GM12878 (cell line): ENCODE measurements around the gene VIPR2. TPM values are rescaled to one million over a fixed set of nuclear protein-coding genes. Genes with fewer than 3 reads are reported as not detected.

Source experiments
- ATAC-seq: fragments of 200-7000 bp; cut with Tn5 transposase; 3 replicates; pipeline ENCODE4 v1.9.1; 2020; ENCODE audit warnings: mild to moderate bottlenecking, moderate library complexity
- BruUV-seq: library from RNA; stranded (reverse); fragments of 400-500 nt; replicated peaks from 2 replicates; lab custom pipeline; 2021; lab: Mats Ljungman, UMichigan
- CTCF ChIA-PET: fragments of 300-600 bp; sonication (Branson Sonifier 250); formaldehyde crosslinking; extraction: SDS; loops from one replicate; lab custom pipeline; 2021; ENCODE audit warnings: inconsistent platforms; lab: Yijun Ruan, JAX
- POLR2A ChIA-PET: fragments of 350-600 bp; formaldehyde crosslinking; extraction: SDS; loops from one replicate; lab custom pipeline; 2021; ENCODE audit warnings: inconsistent platforms; lab: Charles Lee
- RAD21 ChIA-PET: fragments of 300-600 bp; sonication (Branson Sonifier 250); formaldehyde crosslinking; loops from one replicate; lab custom pipeline; 2023; ENCODE audit warnings: antibody characterized with exemption; ENCODE audit not compliant: unreplicated experiment; lab: Charles Lee
- SMC1A ChIA-PET: fragments of 300-600 bp; sonication (Branson Sonifier 250); formaldehyde crosslinking; loops from one replicate; lab custom pipeline; 2023; ENCODE audit not compliant: unreplicated experiment, uncharacterized antibody; lab: Charles Lee
- DNase-seq: peaks from one replicate; pipeline ENCODE4 v3.0.0-alpha.2; 2011; ENCODE audit warnings: low read depth, low spot score
- FAIRE-seq: peaks from 3 replicates; lab custom pipeline; 2011; peaks lifted over from hg19 to GRCh38; lab: Jason Lieb, UNC
- H2AFZ ChIP-seq: 2 replicates; pipeline ENCODE4 v1.6.0; 2011; ENCODE audit warnings: low read depth, low read length, control low read depth; ENCODE audit not compliant: control insufficient read depth
- H3K27ac ChIP-seq: 2 replicates; pipeline ENCODE4 v1.5.1; 2011; ENCODE audit warnings: control low read depth; ENCODE audit not compliant: control insufficient read depth, insufficient read depth
- H3K27me3 ChIP-seq, 2 experiments: replicated peaks in 1 of 2; 2 replicates each; pipeline versions ENCODE4 v1.6.0 to v1.6.1; 2011; ENCODE audit warnings: low read length in 1 of 2; ENCODE audit not compliant: control insufficient read depth in 2 of 2, insufficient read depth in 2 of 2
- H3K36me3 ChIP-seq, 2 experiments: 2 replicates each; pipeline ENCODE4 v1.5.1; 2011; ENCODE audit warnings: low read length in 1 of 2; ENCODE audit not compliant: control insufficient read depth in 2 of 2, insufficient read depth in 2 of 2
- H3K4me1 ChIP-seq: 2 replicates; pipeline ENCODE4 v1.6.1; 2011; ENCODE audit warnings: mild to moderate bottlenecking, low read length, moderate library complexity, mixed read lengths; ENCODE audit not compliant: control insufficient read depth, insufficient read depth
- H3K4me2 ChIP-seq: 2 replicates; pipeline ENCODE4 v1.6.0; 2011; ENCODE audit warnings: control low read depth; ENCODE audit not compliant: control insufficient read depth, insufficient read depth
- H3K4me3 ChIP-seq: fragments of 200-600 bp; sonication (generic); 2 replicates; pipeline ENCODE4 v1.5.1; 2016
- H3K79me2 ChIP-seq: 2 replicates; pipeline ENCODE4 v1.6.0; 2011; ENCODE audit warnings: low read length; ENCODE audit not compliant: control insufficient read depth, insufficient read depth
- H3K9ac ChIP-seq: 2 replicates; pipeline ENCODE4 v1.8.0; 2011; ENCODE audit warnings: low read length, control low read depth, mixed read lengths; ENCODE audit not compliant: control insufficient read depth, insufficient read depth
- H3K9me3 ChIP-seq: replicated peaks from 3 replicates; pipeline ENCODE4 v1.5.1; 2011; ENCODE audit warnings: mild to moderate bottlenecking, low read length; ENCODE audit not compliant: control insufficient read depth, insufficient read depth
- H4K20me1 ChIP-seq: 2 replicates; pipeline ENCODE4 v1.6.0; 2011; ENCODE audit not compliant: control insufficient read depth, insufficient read depth
- ATF7 ChIP-seq: fragments of 450-650 bp; IDR thresholded peaks from 2 replicates; pipeline ENCODE4 v1.6.1; 2016; ENCODE audit warnings: low read depth, mild to moderate bottlenecking
- CBX3 ChIP-seq: fragments of 200-600 bp; sonication (generic); IDR thresholded peaks from 2 replicates; pipeline ENCODE4 v1.6.1; 2016; ENCODE audit warnings: low read depth, borderline replicate concordance
- CREM ChIP-seq: IDR thresholded peaks from 2 replicates; pipeline ENCODE4 v1.6.1; 2014; ENCODE audit warnings: antibody characterized with exemption, low read depth
- E2F8 ChIP-seq: fragments of 450-650 bp; IDR thresholded peaks from 2 replicates; pipeline ENCODE4 v1.6.1; 2018; ENCODE audit warnings: mild to moderate bottlenecking, low read depth, moderate library complexity; ENCODE audit not compliant: partially characterized antibody
- ETV6 ChIP-seq, 2 experiments: fragments of 450-650 bp in 1 of 2; IDR thresholded peaks in 1 of 2; conservative IDR thresholded peaks in 1 of 2; 2 replicates each; pipeline ENCODE4 v1.6.1; 2014; ENCODE audit warnings: antibody characterized with exemption in 1 of 2, borderline replicate concordance in 1 of 2, low read depth in 1 of 2, mild to moderate bottlenecking in 1 of 2, moderate library complexity in 1 of 2
- MTA3 ChIP-seq: IDR thresholded peaks from 2 replicates; pipeline ENCODE4 v1.6.1; 2012; ENCODE audit warnings: low read length, inconsistent platforms, borderline replicate concordance
- MYC ChIP-seq: IDR thresholded peaks from 2 replicates; pipeline ENCODE4 v1.6.1; 2011; ENCODE audit warnings: mild to moderate bottlenecking, low read length, moderate library complexity, inconsistent platforms; ENCODE audit not compliant: insufficient read depth, insufficient replicate concordance, insufficient read length, severe bottlenecking
- RAD21 ChIP-seq: IDR thresholded peaks from 2 replicates; pipeline ENCODE4 v1.6.1; 2011; ENCODE audit warnings: mild to moderate bottlenecking, low read depth, low read length, moderate library complexity; ENCODE audit not compliant: insufficient read depth
- ZBTB11 ChIP-seq: fragments of 450-650 bp; formaldehyde crosslinking; IDR thresholded peaks from 2 replicates; pipeline ENCODE4 v1.5.0; 2022; ENCODE audit warnings: mild to moderate bottlenecking, missing genetic modification characterization
- ZSCAN29 ChIP-seq: fragments of 450-650 bp; IDR thresholded peaks from 2 replicates; pipeline ENCODE4 v1.6.1; 2017; ENCODE audit warnings: mild to moderate bottlenecking, moderate library complexity
- WGBS: methylation state at CpG from one replicate; pipeline ENCODE4 v1.1.6; 2016; ENCODE audit warnings: low lambda C conversion rate; ENCODE audit not compliant: insufficient replicate concordance, insufficient coverage; ENCODE audit errors: missing lambda C conversion rate; 5-methylcytosine and 5-hydroxymethylcytosine counted together
- in situ Hi-C: fragments of 300-500 bp; cut with MboI; formaldehyde crosslinking; loops from 9 replicates; pipeline ENCODE4 v1.14.3; 2018; ENCODE audit warnings: mixed read lengths
- intact Hi-C: fragments of 100-400 bp; cut with micrococcal nuclease; formaldehyde crosslinking; loops from one replicate; pipeline ENCODE4 v1.14.2; 2022; ENCODE audit not compliant: unreplicated experiment
- polyA plus RNA-seq, 11 experiments: library from polyadenylated mRNA; depleted of rRNA in 4 of 11; unstranded in 6 of 11; stranded (reverse) in 5 of 11; fragments of >200 nt; fragmentation: Nextera tagmentation in 4 of 11; fragmentation: Illumina TruSeq in 1 of 11; extraction: Ambion mirVana in 4 of 11; extraction: Trizol in 1 of 11; gene quantifications; 1 replicate in 1 of 11; 2 replicates in 10 of 11; pipeline versions ENCODE4 v1.2.1 to v1.2.3, GENCODE V29; 2011 to 2016; ENCODE audit warnings: inconsistent platforms in 2 of 11, missing spikeins in 2 of 11, low read depth in 1 of 11
- total RNA-seq, 4 experiments: library from RNA; depleted of rRNA in 3 of 4; stranded (reverse); fragments of >200 nt in 3 of 4; fragmentation: Illumina TruSeq in 1 of 4; extraction: Trizol in 1 of 4; gene quantifications; 2 replicates each; pipeline versions ENCODE4 v1.2.1 to v1.2.3, GENCODE V29; 2013 to 2021

The VIPR2 gene
- total and polyA plus RNA-seq, 10 of the 15 experiments (the other 5 are each of a cell fraction or from before 2014, with no cell fraction given), result not detected

- no peak for TF ChIP-seq ZBTB11 (CRISPR knock-in tag)
- no peak for TF ChIP-seq RAD21
Observed at GRCh38 chr7:159107161-159107892, 37.3 kb downstream of the VIPR2 start (continued).

- RAD21 ChIA-PET, result no interaction called here
- CTCF ChIA-PET, result no interaction called here
- ATAC-seq, result no peak
- Histone ChIP-seq H3K4me3 (no peak overlapping the region), H3K9me3 (no peaks in the 10 kb centered on the region), H3K79me2 (no peaks in the 10 kb centered on the region), H3K27me3 (no peaks in the 10 kb centered on the region; a peak in 1 of 4 replicates), H3K36me3 (no peaks in the 10 kb centered on the region), H4K20me1 (no peaks in the 10 kb centered on the region), H3K9ac (no peak overlapping the region), H3K27ac (no peak overlapping the region), H2AFZ (no peak overlapping the region), H3K4me1 (no peaks in the 10 kb centered on the region), H3K4me2 (no peak overlapping the region)
- no peak for TF ChIP-seq MYC
- no peak for TF ChIP-seq E2F8
- no peak for TF ChIP-seq CBX3
- TF ChIP-seq ATF7, result no peak
- TF ChIP-seq CREM, result no peak
- TF ChIP-seq MTA3, result no peak
- no peak for TF ChIP-seq ETV6 (conservative IDR thresholded peaks at IDR 0.05 in 1 of 2, IDR thresholded peaks at IDR 0.05 in 1 of 2; ENCODE audit: borderline replicate concordance in 1 of 2, low read depth in 1 of 2)
- no peak for TF ChIP-seq ZSCAN29
- WGBS, result 36% methylated on average over 10 of the region's 13 CpGs
- in situ Hi-C loops (no loop called here), intact Hi-C loops (no loop called here)
- SMC1A ChIA-PET, result no interaction called here
- DNase-seq, result no peak
- no peak for FAIRE-seq
- POLR2A ChIA-PET, result no interaction called here
- no TSS peak for BruUV-seq
Observed at GRCh38 chr7:159105832-159106811, 38.5 kb downstream of the VIPR2 start.
